EL (cell line): ENCODE measurements around the gene METTL24.
"Not testable (repeated sequence)": the region's sequence is repeated elsewhere in the genome, so short reads cannot be mapped to it uniquely, and the experiment has no call there.

Experiments used
- DNase-seq: peaks from one replicate; pipeline ENCODE4 v3.0.0-alpha.2; 2016

Gene METTL24

DNA sequence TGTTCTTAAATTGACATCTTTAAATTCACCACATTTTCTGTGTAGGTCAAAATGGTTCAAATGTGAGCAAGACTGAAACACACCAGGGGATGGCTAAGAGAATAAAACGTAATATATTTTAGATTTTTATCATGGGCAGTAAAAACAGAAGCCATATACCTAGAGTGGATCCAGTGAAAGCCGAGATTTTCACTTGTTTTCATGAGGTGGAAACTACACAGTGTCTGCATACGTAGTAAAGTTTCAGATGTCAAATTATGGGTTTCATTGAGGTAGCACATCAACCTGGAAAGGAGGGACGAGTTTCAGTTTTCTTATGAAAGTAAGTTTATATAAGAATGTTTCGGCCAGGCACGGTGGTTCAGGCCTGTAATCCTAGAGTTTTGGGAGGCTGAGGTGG lies 25.9 kb downstream of the METTL24 start:
- DNase-seq = no peak

DNA sequence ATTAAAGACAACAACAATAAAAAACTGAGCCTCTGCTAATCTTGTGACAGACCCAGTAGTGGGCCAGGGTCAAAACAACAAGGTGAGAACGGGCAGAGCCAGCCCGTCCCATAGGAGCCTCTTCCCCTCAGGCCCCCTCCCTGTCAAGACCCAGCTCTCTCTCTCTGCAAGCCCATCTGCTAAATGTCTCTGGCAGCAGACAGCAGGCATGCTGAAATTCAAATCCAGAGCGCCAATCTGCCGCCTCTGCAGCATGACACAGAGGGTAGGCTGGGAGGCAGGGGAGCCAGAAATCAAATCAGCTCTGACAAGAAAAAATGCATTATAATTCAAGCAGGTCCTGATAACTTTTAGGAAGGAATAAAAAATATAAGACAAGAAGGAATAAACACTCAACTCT lies 26.3 kb downstream of the METTL24 start:
- DNase-seq = no peak

DNA sequence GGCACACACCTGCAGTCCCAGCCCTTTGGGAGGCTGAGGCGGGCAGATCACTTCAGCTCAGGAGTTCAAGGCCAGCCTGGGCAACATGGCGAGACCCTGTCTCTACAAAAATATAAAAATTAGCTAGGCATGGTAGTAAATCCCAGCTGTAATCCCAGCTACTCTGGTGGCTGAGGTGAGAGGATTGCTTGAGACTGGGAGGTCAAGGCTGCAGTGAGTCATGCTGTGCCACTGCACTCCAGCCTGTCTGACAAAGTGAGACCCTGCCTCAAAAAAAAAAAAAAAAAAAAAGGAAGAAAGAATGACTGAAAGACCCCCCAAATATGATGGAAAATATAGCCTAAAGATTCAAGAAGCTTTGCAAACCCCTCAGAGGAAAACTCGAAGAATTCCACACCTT lies 26.8 kb downstream of the METTL24 start:
- DNase-seq = no peak

DNA sequence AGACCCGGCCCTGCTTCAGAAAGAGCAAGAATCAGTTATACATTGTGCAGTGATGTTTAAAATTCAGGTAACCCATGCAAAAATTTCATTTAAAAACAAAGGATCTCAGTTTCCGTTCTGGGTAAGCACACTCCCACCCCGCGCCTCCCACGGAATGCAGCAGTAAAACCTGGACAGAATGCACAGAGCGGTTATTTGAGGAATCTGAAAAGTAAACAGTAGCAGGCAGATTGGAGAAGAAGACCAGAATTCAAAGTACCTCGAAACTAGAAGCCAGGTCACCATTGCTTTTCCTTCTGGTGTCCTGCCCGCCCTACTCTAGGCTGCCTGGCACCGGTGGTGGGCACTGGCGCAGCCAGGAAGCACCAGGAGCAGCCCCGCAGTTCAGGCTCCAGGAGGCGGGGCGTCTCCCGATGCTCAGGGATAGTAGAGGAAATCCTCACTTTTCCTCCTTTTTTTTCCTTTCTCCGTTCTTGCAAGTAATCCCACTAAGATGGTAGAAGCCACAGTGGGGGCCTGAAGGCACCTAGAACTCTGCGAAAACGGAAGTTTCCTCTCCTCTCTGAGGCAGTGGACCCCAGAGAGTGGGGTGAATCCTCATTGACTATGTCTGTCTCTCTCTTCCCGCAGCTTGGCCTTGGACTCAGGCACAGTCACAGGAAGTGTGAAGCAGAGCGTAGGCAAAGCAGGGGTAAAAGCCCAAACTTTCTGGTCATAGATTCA lies 28.3 kb downstream of the METTL24 start:
- peak; percentile 35 for DNase-seq

DNA sequence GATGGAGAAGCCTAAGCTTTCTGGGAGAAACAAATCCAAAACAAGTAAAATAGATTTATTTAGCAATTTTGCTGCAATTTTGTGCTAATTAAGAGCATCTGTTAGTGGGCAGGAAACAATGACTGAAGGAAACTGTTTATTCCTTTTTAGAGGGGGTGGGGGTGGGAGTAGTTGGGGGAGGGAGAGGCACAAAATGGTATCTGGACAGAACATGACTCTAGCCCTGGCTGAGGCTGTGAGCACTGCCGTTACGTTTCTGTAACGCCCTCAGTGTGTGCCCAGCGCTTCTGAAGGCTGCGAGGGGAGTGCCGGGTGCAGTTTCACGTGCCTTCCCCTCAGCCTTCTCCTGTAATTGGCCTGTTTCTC lies 28.8 kb downstream of the METTL24 start:
- peak; percentile 13 for DNase-seq

DNA sequence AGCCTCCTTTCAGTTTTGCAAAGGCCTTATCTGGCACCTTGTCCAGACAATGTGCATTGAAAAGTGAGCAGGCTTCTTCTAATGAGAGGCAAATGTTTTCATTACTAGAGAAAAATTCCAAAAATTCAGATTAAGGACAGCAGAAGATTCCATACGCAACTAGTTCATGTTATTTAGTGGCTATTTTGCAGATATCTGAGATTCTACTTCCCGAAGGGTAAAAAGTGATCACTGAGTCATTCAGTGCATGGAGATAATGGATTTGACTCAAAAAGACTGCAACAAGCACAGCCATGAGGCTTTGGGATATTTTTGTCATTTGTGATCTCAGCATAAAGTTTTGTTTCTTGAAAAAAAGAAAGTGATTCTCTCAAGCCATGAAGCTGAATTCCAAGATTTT lies 29.9 kb downstream of the METTL24 start:
- peak; percentile 54 for DNase-seq

DNA sequence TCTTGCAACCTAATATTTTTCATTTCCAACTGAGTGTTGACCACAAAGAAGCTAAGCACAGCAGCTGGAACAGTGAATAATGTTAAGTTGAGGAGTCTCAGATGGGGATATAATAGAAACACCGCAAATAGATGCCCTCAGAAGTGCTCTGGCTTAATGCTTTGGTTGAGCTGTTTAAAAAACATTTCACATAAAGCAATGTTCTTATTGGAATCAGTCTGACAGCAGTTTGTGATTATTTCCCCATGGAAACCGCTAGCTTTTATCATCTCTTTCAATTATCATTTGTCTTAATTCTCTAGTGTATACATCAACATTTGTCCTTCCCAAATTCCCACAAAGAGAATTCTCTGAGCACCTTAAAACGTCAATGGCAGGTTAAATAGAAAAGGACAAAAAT lies 30.8 kb downstream of the METTL24 start:
- no peak for DNase-seq

DNA sequence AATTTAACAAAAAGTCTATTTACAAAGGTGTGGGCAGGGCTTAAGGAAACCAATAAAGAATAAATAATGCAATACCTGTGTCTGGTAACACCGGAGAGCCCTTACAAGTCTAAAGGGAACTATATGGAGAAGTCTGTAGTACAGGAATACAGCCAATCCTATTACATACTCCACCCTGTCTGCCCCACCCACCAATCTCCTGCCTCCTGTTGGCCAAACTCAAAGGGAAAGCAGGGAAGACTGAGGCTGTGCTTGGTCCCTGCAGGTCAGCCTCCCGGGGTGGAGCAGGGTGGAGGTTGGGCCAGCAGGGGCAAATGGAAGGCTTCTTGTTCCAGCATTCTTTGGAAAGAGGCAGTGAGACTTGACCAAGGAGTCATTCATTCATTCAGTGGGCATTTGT lies 31.5 kb downstream of the METTL24 start:
- DNase-seq = no peak

DNA sequence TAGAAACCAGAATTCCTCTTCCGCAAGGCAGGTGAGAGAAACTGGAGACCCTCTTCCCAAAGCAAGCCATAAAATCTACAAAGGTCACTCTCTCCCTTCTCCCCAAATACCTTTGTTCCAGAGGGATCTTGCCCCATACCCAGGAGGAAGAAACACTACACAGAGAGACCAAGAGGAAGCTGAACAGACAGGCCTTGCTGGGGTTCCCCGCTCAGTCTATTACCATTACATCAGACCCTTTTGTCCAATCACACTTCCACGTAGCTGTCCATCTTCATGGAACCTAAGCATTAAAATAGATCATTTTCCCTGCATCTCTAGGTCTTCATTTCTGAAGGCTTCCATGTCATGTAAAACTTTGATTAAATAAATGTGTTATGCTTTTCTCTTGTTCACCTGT lies 32.1 kb downstream of the METTL24 start:
- DNase-seq = no peak

DNA sequence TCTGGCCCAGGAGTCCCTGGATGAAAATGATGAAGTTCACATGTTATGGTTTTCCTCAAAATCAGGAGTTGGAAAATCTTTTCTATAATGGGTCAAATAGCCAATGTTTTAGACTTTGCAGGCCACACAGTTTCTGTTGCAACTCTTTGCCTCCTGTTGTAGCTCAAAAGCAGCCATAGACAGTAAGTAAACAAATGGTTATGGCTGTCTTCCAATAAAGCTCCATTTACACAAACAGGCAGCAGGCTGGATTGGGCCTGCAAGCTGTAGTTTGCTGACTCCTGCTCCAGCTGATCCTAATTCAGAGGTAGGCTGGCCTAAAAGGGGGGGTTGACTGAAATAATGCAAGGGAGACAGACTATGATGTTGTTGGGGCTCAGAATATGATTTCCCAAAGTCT lies 33.0 kb downstream of the METTL24 start:
- DNase-seq = peak; percentile 11

DNA sequence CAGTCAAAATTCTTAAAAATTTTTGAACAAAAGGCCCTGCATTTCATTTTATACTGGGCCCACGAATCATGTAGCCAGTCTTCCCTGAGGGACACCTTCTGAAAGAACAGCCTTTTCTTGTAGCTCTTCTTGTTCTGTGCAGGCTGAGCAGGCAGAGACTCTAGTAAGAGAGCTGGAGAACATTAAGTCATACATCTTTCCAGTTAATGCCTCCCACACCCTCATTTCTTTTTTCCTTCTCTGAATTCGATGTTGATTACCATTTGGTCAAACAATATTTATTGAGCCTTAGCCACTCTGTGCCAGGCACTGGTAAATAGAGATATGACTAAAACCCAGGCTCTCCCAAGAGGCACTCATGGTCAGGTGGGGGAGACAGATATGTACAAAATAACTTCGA lies 33.6 kb downstream of the METTL24 start:
- no peak for DNase-seq

DNA sequence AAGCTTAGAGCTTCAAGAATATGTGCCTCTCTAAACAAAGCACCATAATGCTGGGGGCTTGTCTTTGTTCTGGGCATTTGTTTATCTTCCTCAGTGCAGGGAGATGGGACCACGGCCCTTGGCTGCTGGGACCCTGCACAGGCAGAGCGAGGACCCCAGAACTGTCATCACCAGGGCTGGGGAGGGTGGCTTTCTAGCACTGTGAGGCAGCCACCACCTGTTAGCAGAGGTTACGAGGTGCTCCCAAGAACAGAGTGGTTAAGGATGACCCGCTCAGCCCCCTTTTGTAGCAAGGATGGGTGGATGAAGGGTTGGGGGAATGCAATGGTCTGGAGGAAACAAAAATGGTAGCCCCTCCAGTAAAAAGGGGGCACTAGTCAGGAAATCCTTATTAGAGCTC lies 34.9 kb downstream of the METTL24 start:
- no peak for DNase-seq

DNA sequence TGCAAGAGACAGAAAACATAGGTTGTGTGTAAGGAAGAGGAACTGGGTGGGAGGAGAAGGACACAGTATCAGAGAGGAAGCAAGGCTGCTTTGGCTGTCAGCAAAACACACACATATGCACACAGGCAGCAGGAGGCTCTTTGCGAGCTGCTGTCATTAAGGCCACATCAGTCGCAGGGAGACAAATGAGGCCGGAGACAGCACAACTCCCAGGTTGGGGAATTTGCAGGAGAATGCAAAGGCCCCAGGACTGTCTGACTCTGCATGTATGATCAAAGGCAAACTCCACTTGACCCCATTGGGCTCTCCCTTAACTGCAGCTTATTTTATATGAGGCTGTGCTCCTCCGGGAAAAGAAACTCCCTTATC lies 35.3 kb downstream of the METTL24 start:
- no peak for DNase-seq

DNA sequence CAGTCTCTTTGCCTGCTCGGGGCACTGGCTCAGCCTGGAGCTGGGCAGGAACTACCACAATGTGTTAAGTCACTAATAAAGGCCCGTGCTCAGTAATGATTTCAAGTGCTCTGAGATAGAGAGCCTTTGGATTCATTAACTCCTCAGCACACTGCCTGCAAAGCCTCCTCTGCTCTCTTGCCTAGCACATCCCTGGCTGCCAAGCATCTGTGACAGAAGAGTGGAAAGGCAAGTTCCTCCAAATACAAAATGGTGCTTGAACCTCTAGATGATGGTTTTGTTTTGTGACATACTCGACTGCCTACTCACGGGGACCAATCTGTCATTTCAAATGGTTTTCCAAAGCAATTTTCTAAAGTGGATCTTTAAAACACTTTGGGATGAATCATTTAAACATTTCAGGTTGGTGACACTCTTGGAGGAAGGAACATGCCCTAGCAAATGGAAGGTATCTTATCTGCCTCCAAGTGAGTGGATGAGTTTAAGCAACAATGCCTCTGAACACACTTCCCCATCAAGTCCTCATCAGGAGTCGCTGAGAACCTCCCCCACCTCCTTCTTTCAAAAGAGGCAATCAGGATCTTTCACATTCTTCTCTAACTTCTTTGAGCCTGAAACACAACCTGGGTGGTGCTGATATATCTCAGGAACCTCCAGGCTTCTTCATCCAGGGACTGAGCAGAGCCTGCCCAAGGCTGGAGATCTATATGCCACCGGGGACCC lies 35.8 kb downstream of the METTL24 start:
- DNase-seq = no peak

DNA sequence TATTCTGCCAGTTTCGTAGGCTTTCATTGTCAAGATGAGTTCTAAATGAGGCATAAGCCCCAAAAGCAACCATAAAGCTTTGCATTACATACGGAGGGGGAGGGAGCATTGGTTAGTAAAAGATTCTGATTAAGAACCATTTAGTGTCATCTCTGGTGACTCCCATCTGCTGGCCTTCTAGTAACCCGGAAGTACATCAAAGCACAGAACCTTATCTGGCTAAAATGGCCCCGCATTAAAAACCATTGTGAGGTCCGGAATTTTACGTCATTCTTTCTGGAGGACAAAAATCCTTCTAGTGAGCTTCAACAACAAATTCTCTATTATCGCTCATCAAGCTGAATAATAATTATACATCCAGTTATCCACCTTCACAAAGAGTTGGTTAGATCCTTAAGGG lies 37.8 kb downstream of the METTL24 start:
- no peak for DNase-seq

DNA sequence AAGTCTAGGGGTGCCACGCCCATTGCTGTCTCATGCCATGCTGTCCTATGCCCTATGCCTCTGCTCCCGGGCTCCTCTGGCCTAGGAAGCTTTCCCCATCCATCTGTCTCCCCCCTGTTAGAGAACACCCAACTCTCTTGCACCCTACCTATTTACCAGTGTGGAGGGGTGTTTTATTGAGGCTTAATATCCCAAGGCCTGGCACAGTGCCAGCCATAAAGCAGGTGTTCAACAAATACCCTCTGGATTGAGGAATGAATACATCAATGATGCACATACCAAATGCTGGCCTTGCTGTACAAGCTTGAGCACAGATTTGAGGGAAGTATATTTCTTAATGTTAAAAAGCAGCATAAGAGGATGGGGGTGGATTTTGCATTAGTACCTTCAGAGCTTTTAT lies 38.3 kb downstream of the METTL24 start:
- DNase-seq = no peak

DNA sequence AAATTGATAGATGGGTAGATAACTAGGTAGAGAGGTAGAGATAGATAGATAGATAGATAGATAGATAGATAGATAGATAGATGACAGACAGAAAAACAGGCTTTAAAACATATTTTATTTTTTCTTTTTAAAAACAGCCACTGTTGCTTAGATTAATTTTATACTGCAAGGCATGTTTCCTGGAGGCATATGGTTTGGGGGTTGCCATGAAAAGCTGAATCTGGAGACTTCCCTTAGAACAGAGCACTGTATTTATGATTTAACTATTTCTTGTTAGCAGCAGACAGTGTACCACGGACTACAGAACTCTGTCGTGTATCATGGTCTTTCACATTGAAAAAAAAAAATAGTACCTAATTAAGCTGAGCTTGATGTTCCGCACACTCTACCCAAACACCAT lies 38.8 kb downstream of the METTL24 start:
- no peak for DNase-seq

DNA sequence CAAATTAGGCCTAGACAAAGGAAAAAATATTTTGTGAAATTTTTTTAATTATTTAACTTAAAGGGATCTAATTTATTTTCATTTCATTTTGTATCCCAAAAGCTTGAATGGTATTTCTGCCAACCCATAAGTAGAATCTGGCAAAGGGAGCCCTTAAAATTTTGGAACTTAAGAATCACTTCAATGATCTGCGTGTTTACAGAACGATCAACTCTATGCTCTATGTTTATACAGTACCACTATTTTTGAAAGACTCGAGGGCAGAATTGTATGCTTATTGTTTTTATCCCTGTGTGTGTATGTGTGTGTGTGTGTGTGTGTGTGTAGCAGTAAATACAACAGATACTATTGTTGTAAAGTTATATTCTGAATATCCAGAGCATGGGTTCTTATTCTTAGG lies 39.2 kb downstream of the METTL24 start:
- DNase-seq = no peak

DNA sequence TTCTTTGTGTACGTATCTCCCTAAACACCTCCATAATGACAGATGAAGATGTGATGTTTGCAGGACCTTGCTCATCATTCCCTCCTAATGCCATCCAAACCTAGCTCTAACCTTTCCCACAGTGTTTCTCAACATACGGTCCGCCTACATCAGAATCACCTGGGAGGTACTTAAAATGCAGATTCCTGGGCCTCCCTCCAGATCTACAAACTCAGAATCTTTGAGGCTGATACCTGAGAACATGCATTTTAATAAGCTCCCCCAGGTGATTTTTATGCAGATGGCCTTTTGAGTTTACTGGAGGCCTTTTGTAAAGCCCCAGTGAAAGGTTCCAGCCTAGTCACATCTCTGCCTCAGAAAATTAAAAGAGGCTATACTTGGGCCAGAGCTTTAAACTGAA lies 40.5 kb downstream of the METTL24 start:
- DNase-seq = no peak

DNA sequence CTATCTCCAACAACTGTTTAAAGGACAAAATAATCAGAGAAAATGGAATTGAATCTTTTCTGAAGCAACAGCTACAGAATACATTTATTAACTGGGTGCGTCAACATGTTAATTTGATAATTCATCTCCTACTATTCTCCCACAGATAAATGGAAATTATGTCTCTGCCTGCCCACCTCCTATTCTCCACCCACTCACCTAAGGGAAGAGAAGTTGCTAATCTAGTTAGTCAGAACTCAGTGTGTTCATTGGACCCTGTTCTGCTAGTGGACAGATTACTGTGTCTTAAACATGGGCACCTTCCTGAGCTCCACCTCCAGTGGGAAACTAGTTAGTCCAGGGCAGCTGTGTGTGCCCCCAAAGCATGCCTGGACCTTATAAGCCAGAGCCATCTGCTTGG lies 41.0 kb downstream of the METTL24 start:
- no peak for DNase-seq

DNA sequence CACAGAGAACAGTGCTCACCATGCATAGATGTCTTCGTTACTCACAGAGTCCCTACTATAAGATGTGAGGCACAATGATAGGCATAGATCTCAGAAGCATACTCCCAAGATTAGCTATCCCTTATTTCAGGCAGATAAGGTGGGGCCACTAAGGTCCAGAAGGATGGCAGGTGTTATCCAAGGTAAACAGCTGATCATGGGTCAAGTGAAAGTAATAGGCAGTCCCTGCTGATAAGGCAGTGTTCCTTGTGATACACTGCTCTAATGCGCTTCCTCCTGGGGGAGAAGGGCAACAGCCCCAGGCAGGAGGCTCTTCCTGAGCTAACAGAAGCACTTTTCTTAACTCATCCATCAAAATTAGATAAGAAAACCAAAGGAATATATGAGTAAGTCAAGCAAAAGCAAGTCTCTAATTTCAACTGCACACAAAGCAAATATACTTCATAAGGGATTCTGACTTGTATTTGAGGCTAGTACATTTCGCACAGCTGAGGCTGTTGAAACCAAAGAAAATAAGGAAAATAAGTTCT lies 42.2 kb downstream of the METTL24 start:
- DNase-seq = no peak

DNA sequence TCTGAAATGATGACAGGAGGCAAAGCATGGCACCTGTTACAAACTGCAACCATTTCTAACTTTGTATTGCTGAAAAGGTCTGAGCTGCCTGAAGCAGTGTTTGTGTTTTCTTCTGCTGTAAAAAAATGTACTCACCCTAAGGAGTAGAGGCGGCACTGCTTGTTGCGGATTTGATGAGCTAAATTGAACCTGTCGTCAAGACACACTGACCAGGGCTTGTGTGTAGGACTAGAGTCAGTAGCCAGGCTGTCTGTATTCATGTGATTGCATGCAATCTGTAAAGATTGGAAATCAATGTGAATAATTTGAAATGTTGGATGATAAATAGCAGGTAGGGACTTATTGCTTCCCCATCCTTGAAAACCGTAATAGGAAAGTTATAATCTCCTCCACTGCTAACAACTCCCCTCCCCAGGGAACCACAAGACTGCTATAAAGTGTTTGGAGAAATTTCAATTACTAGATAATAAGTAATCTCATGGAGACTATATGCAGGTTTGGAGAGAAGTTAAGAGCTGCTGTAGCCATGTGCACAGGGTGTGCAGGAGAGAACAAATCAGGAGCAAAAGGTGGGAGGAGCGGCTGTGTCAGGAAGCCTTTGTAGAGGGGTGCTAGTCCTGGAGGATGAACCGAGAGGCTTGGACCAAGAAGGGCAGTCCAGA lies 42.8 kb downstream of the METTL24 start:
- no peak for DNase-seq

DNA sequence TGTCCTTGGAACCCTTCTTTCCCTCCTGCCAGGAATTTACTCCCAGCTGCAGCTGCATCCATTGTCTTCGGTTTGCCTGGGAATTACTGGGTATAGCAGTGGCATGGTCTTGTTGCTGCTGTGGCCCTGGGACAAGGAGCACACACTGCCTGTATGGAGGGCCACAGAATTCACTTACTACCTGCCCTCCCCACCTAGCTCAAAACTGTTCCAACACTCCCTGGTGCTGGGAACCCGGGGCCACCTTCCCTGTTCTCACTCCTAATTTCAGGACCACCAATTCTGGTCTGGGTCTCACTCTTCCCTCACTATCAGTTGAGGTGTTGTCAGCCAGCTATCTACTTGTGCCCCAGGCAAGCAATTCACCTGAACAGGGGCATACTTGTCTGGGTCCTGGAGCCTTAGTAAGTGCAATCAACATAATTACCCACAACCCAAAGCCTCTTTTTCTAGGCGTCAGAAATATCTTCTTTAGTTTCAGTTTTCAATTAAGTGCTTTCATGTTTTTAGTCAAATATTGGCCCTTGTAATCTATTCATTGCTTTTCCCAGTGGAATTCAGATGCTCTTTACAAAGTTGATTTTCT lies 47.2 kb downstream of the METTL24 start:
- DNase-seq = no peak

DNA sequence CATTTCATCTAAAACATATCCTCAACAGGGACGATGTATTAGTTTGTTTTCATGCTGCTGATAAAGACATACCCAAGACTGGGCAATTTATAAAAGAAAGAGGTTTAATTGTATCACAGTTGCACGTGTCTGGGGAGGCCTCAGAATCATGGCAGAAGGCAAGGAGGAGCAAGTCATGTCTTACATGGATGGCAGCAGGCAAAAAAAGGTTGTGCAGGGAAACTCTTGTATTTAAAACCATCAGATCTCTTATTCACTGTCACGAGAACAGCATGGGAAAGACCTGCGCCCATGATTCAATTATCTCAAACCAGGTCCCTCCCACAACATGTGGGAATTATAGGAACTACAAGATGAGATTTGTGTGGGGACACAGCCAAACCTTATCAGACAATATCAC lies 48.7 kb downstream of the METTL24 start:
- DNase-seq = not testable (repeated sequence)
